IPS-11a (cell line): ENCODE measurements around the gene PTH1R.

Experiments
- H3K4me3 ChIP-seq: one replicate; pipeline ENCODE4 v1.5.1; 2013; ENCODE audit warnings: low read depth, low read length, control low read depth

Gene PTH1R

GRCh38 chr3:46877406-46878125 lies at the start of gene PTH1R:
TSS of gene PTH1R (plus strand) at chr3:46877721. CDS start at chr3:46883560, 5,839 bp downstream.
- H3K4me3 ChIP-seq, result no peak within 1 kb of the TSS

GRCh38 chr3:46829699-46830208 lies 47.8 kb upstream of the PTH1R start:
- no peak overlapping the region for H3K4me3 ChIP-seq

- H3K4me3 ChIP-seq, result no peak overlapping the region
Measured at GRCh38 chr3:46830801-46831200, 46.7 kb upstream of the PTH1R start.

- no peak overlapping the region for H3K4me3 ChIP-seq
Measured at GRCh38 chr3:46831316-46831715, 46.2 kb upstream of the PTH1R start.

- H3K4me3 ChIP-seq, result no peak overlapping the region
Measured at GRCh38 chr3:46831841-46832240, 45.7 kb upstream of the PTH1R start.

- H3K4me3 ChIP-seq, result no peak overlapping the region
Measured at GRCh38 chr3:46833346-46834300, 43.9 kb upstream of the PTH1R start.

GRCh38 chr3:46835054-46835453 lies 42.5 kb upstream of the PTH1R start:
- H3K4me3 ChIP-seq, result no peak overlapping the region

- H3K4me3 ChIP-seq, result no peak overlapping the region
Measured at GRCh38 chr3:46835491-46835890, 42.0 kb upstream of the PTH1R start.

- no peak overlapping the region for H3K4me3 ChIP-seq
Measured at GRCh38 chr3:46838301-46838700, 39.2 kb upstream of the PTH1R start.

GRCh38 chr3:46840491-46840890 lies 37.0 kb upstream of the PTH1R start:
- H3K4me3 ChIP-seq, result no peak overlapping the region

- H3K4me3 ChIP-seq, result no peak overlapping the region
Measured at GRCh38 chr3:46843508-46843907, 34.0 kb upstream of the PTH1R start.

- no peak overlapping the region for H3K4me3 ChIP-seq
Measured at GRCh38 chr3:46844397-46844796, 33.1 kb upstream of the PTH1R start.

- peak overlapping the region; percentile 21 for H3K4me3 ChIP-seq
Measured at GRCh38 chr3:46844881-46845312, 32.6 kb upstream of the PTH1R start.

- peak overlapping the region; percentile 21 for H3K4me3 ChIP-seq
Measured at GRCh38 chr3:46845397-46845859, 32.1 kb upstream of the PTH1R start.

GRCh38 chr3:46845860-46846623 lies 31.5 kb upstream of the PTH1R start:
- H3K4me3 ChIP-seq, result peak overlapping the region; percentile 21

- no peak overlapping the region for H3K4me3 ChIP-seq
Measured at GRCh38 chr3:46846624-46847542, 30.6 kb upstream of the PTH1R start.

- H3K4me3 ChIP-seq, result no peak overlapping the region
Measured at GRCh38 chr3:46847744-46848143, 29.8 kb upstream of the PTH1R start.

- H3K4me3 ChIP-seq, result no peak overlapping the region
Measured at GRCh38 chr3:46848271-46849044, 29.1 kb upstream of the PTH1R start.

GRCh38 chr3:46849045-46849631 lies 28.4 kb upstream of the PTH1R start:
- no peak overlapping the region for H3K4me3 ChIP-seq
